H1 (cell line): ENCODE results near the gene CNTNAP1. TPM values are rescaled to one million over a fixed set of nuclear protein-coding genes. Genes with fewer than 3 reads are reported as not detected.
A peak's percentile ranks its signal among the peaks of the same experiment; 100 is the strongest.

Experiments used
- CTCF ChIA-PET: fragments of 300-600 bp; sonication (Branson Sonifier 250); formaldehyde crosslinking; loops from one replicate; lab custom pipeline; 2021; ENCODE audit not compliant: partially characterized antibody; lab: Charles Lee
- POLR2A ChIA-PET: fragments of 300-600 bp; sonication (Branson Sonifier 250); formaldehyde crosslinking; loops from one replicate; lab custom pipeline; 2021; ENCODE audit warnings: inconsistent platforms; ENCODE audit not compliant: partially characterized antibody; lab: Charles Lee
- DNase-seq, 2 experiments: peaks; one replicate each; pipeline versions ENCODE4 v3.0.0 to v3.0.0-alpha.2; 2010 to 2022; ENCODE audit warnings: low spot score in 2 of 2, low read depth in 1 of 2, mixed read lengths in 1 of 2
- FAIRE-seq: peaks from 2 replicates; lab custom pipeline; 2011; peaks lifted over from hg19 to GRCh38; lab: Jason Lieb, UNC
- H2AFZ ChIP-seq: 2 replicates; pipeline ENCODE4 v1.8.1; 2012; ENCODE audit warnings: low read length, inconsistent platforms
- H2AK5ac ChIP-seq: 2 replicates; pipeline ENCODE4 v1.6.1; 2013; ENCODE audit warnings: low read depth, low read length
- H2BK120ac ChIP-seq: replicated peaks from 2 replicates; pipeline ENCODE3; 2013; ENCODE audit warnings: low read depth, low read length, inconsistent platforms
- H2BK12ac ChIP-seq: 2 replicates; pipeline ENCODE4 v1.6.1; 2013; ENCODE audit warnings: low read depth, low read length
- H2BK15ac ChIP-seq: 2 replicates; pipeline ENCODE4 v1.6.1; 2013; ENCODE audit warnings: low read length
- H2BK20ac ChIP-seq: 2 replicates; pipeline ENCODE4 v1.6.1; 2013; ENCODE audit warnings: low read length
- H2BK5ac ChIP-seq: 2 replicates; pipeline ENCODE4 v1.6.1; 2013; ENCODE audit warnings: low read depth, low read length
- H3K14ac ChIP-seq: 2 replicates; pipeline ENCODE4 v1.6.1; 2013; ENCODE audit warnings: inconsistent platforms; ENCODE audit not compliant: insufficient read length
- H3K18ac ChIP-seq: 2 replicates; pipeline ENCODE4 v1.6.1; 2013; ENCODE audit warnings: low read length; ENCODE audit errors: extremely low read depth
- H3K23ac ChIP-seq: 2 replicates; pipeline ENCODE4 v1.6.1; 2013; ENCODE audit warnings: inconsistent platforms; ENCODE audit not compliant: insufficient read length
- H3K23me2 ChIP-seq: 2 replicates; pipeline ENCODE4 v1.6.1; 2013; ENCODE audit warnings: low read depth, low read length
- H3K27ac ChIP-seq: 2 replicates; pipeline ENCODE4 v1.6.1; 2011; ENCODE audit warnings: low read depth, low read length, inconsistent platforms
- H3K27me3 ChIP-seq, 4 experiments: replicated peaks in 1 of 4; 1 replicate in 1 of 4; 2 replicates in 3 of 4; pipeline versions ENCODE4 v1.6.1 to v1.8.1; 2011 to 2013; ENCODE audit warnings: low read length in 3 of 4, mild to moderate bottlenecking in 3 of 4, inconsistent platforms in 2 of 4, mixed read lengths in 2 of 4, moderate library complexity in 1 of 4; ENCODE audit not compliant: control insufficient read depth in 3 of 4, insufficient read depth in 3 of 4; ENCODE audit errors: extremely low read depth in 1 of 4
- H3K36me3 ChIP-seq, 4 experiments: 2 replicates each; pipeline versions ENCODE4 v1.6.1 to v1.8.1; 2011 to 2013; ENCODE audit warnings: mild to moderate bottlenecking in 4 of 4, low read length in 3 of 4, moderate library complexity in 2 of 4, control low read depth in 1 of 4, inconsistent platforms in 1 of 4; ENCODE audit not compliant: insufficient read depth in 4 of 4, control insufficient read depth in 2 of 4
- H3K4ac ChIP-seq: replicated peaks from 2 replicates; pipeline ENCODE3; 2013; ENCODE audit warnings: low read length, low read depth, mixed read lengths, inconsistent platforms; ENCODE audit not compliant: insufficient read length
- H3K4me1 ChIP-seq, 4 experiments: replicated peaks in 1 of 4; 1 replicate in 1 of 4; 2 replicates in 3 of 4; pipeline versions ENCODE4 v1.6.1 to v1.8.1; 2011 to 2013; ENCODE audit warnings: low read length in 3 of 4, inconsistent platforms in 2 of 4, mixed read lengths in 1 of 4; ENCODE audit not compliant: insufficient read depth in 4 of 4, control insufficient read depth in 3 of 4
- H3K4me2 ChIP-seq, 2 experiments: 2 replicates each; pipeline versions ENCODE4 v1.6.1 to v1.8.1; 2011 to 2013; ENCODE audit warnings: low read depth in 2 of 2, low read length in 2 of 2, control low read depth in 1 of 2, inconsistent platforms in 1 of 2, mild to moderate bottlenecking in 1 of 2; ENCODE audit not compliant: insufficient read depth in 1 of 2
- H3K4me3 ChIP-seq, 4 experiments: fragments of 200-600, 300-600 bp in 1 of 4; sonication (generic), shearing (Covaris generic), sonication (Bioruptor Twin) in 1 of 4; 2 replicates each; pipeline versions ENCODE4 v1.5.1 to v1.8.1; 2011 to 2016; ENCODE audit warnings: low read length in 4 of 4, low read depth in 3 of 4, control low read depth in 2 of 4, inconsistent platforms in 2 of 4, mild to moderate bottlenecking in 2 of 4, mixed read lengths in 1 of 4, moderate library complexity in 1 of 4; ENCODE audit not compliant: insufficient read depth in 2 of 4; ENCODE audit errors: extremely low read depth in 1 of 4
- H3K56ac ChIP-seq: replicated peaks from 2 replicates; pipeline ENCODE3; 2013; ENCODE audit warnings: low read depth, mild to moderate bottlenecking, mixed read lengths, low read length, inconsistent platforms; ENCODE audit not compliant: insufficient read length
- H3K79me1 ChIP-seq: 2 replicates; pipeline ENCODE4 v1.6.1; 2013; ENCODE audit warnings: low read depth, low read length, control low read depth
- H3K79me2 ChIP-seq, 2 experiments: 2 replicates each; pipeline versions ENCODE4 v1.6.1 to v1.8.1; 2012 to 2013; ENCODE audit warnings: low read length in 2 of 2, mild to moderate bottlenecking in 2 of 2, inconsistent platforms in 1 of 2; ENCODE audit not compliant: insufficient read depth in 2 of 2, control insufficient read depth in 1 of 2
- H3K9ac ChIP-seq, 4 experiments: replicated peaks in 1 of 4; 1 replicate in 1 of 4; 2 replicates in 3 of 4; pipeline versions ENCODE4 v1.6.1 to v1.8.1; 2011 to 2013; ENCODE audit warnings: low read depth in 3 of 4, low read length in 3 of 4, control low read depth in 2 of 4, mild to moderate bottlenecking in 2 of 4, moderate library complexity in 2 of 4, inconsistent platforms in 1 of 4; ENCODE audit errors: extremely low read depth in 1 of 4
- H3K9me3 ChIP-seq, 2 experiments: 2 replicates each; pipeline versions ENCODE4 v1.6.1 to v1.8.1; 2012 to 2013; ENCODE audit warnings: mild to moderate bottlenecking in 2 of 2, moderate library complexity in 2 of 2, control low read depth in 1 of 2, inconsistent platforms in 1 of 2, low read depth in 1 of 2, low read length in 1 of 2, mixed read lengths in 1 of 2; ENCODE audit not compliant: insufficient read depth in 2 of 2
- H4K20me1 ChIP-seq, 2 experiments: replicated peaks in 1 of 2; 2 replicates each; pipeline versions ENCODE3 to v1.8.1; 2011 to 2013; ENCODE audit warnings: inconsistent platforms in 2 of 2, low read length in 2 of 2, mild to moderate bottlenecking in 1 of 2; ENCODE audit not compliant: insufficient read depth in 2 of 2, control insufficient read depth in 1 of 2
- H4K5ac ChIP-seq: 2 replicates; pipeline ENCODE4 v1.6.1; 2013; ENCODE audit warnings: low read length, low read depth, mixed read lengths, inconsistent platforms; ENCODE audit not compliant: insufficient read length
- H4K8ac ChIP-seq: 2 replicates; pipeline ENCODE4 v1.8.0; 2013; ENCODE audit warnings: mild to moderate bottlenecking, moderate library complexity, low read length, inconsistent platforms; ENCODE audit not compliant: insufficient read depth; ENCODE audit errors: extremely low read depth
- H4K91ac ChIP-seq: replicated peaks from 2 replicates; pipeline ENCODE3; 2013; ENCODE audit warnings: low read length, mixed read lengths, inconsistent platforms; ENCODE audit not compliant: insufficient read length
- CBX8 ChIP-seq: fragments of 300-800, 300-1000 bp; sonication (generic); IDR thresholded peaks from 2 replicates; pipeline ENCODE4 v1.7.1; 2016; ENCODE audit warnings: low read depth, low read length, borderline replicate concordance
- FOSL1 ChIP-seq: IDR thresholded peaks from 2 replicates; pipeline ENCODE4 v1.6.1; 2011; ENCODE audit warnings: mild to moderate bottlenecking, low read depth, low read length, moderate library complexity; ENCODE audit not compliant: insufficient read depth
- GABPA ChIP-seq: IDR thresholded peaks from 2 replicates; pipeline ENCODE4 v1.6.1; 2011; ENCODE audit warnings: mild to moderate bottlenecking, low read length, moderate library complexity, borderline replicate concordance; ENCODE audit not compliant: insufficient read depth
- HDAC6 ChIP-seq: IDR thresholded peaks from one replicate; pipeline ENCODE4 v1.7.1; 2012; ENCODE audit warnings: low read depth, mild to moderate bottlenecking, inconsistent platforms, low read length, moderate library complexity
- KDM5A ChIP-seq: fragments of 200-600 bp; IDR thresholded peaks from 2 replicates; pipeline ENCODE4 v1.7.1; 2012; ENCODE audit warnings: mild to moderate bottlenecking, low read length, inconsistent platforms, mixed read lengths
- MAFK ChIP-seq: IDR thresholded peaks from 2 replicates; pipeline ENCODE4 v1.6.1; 2012; ENCODE audit warnings: low read depth, mild to moderate bottlenecking, improper control_type of control experiment, low read length
- NRF1 ChIP-seq: IDR thresholded peaks from 2 replicates; pipeline ENCODE4 v1.6.1; 2011; ENCODE audit warnings: mild to moderate bottlenecking, low read depth, low read length, improper control_type of control experiment
- SAP30 ChIP-seq: fragments of 300-600 bp; sonication (generic); IDR thresholded peaks from 2 replicates; pipeline ENCODE4 v1.7.1; 2012; ENCODE audit warnings: low read length, moderate library complexity, mild to moderate bottlenecking, inconsistent platforms; ENCODE audit not compliant: insufficient read depth, insufficient replicate concordance
- SIRT6 ChIP-seq: IDR thresholded peaks from one replicate; pipeline ENCODE4 v1.7.1; 2012; ENCODE audit warnings: low read length, inconsistent platforms
- TEAD4 ChIP-seq: IDR thresholded peaks from 2 replicates; pipeline ENCODE4 v1.6.1; 2012; ENCODE audit warnings: low read depth, low read length, inconsistent platforms, mixed read lengths
- YY1 ChIP-seq: IDR thresholded peaks from 2 replicates; pipeline ENCODE4 v1.6.1; 2011; ENCODE audit warnings: low read depth, mild to moderate bottlenecking, low read length
- WGBS, 2 experiments: shearing (Covaris generic) in 1 of 2; methylation state at CpG; one replicate each; pipeline versions ENCODE4 v1.1.6 to v1.1.7; 2013 to 2015; ENCODE audit warnings: low lambda C conversion rate in 2 of 2, mixed read lengths in 2 of 2, inconsistent platforms in 1 of 2, low coverage in 1 of 2, missing lambda C conversion rate in 1 of 2; ENCODE audit not compliant: insufficient replicate concordance in 2 of 2, insufficient coverage in 1 of 2, insufficient read length in 1 of 2; ENCODE audit errors: extremely low coverage in 1 of 2, missing lambda C conversion rate in 1 of 2; 5-methylcytosine and 5-hydroxymethylcytosine counted together
- polyA plus RNA-seq, 7 experiments: library from polyadenylated mRNA; depleted of rRNA in 3 of 7; stranded (reverse) in 5 of 7; unstranded in 2 of 7; fragments of >200 nt in 5 of 7; fragments of 200-250 nt in 2 of 7; gene quantifications; 1 replicate in 5 of 7; 2 replicates in 1 of 7; 4 replicates in 1 of 7; pipeline versions ENCODE4 v1.2.1 to v1.2.3, GENCODE V29; 2011 to 2013; ENCODE audit warnings: missing spikeins in 2 of 7, mixed read lengths in 2 of 7
- total RNA-seq: library from RNA; stranded (reverse); fragmentation: NEBNext Ultra II Directional; extraction: Animal tissue kit (Norgen Biotek cat#: 25700); gene quantifications from 2 replicates; pipeline ENCODE4 v1.2.1, GENCODE V29; 2021

The CNTNAP1 gene
- total and polyA plus RNA-seq, 2 of the 8 experiments (the other 6 are each of a cell fraction or from before 2014, with no cell fraction given), result 4.7 to 10.0 TPM

DNA sequence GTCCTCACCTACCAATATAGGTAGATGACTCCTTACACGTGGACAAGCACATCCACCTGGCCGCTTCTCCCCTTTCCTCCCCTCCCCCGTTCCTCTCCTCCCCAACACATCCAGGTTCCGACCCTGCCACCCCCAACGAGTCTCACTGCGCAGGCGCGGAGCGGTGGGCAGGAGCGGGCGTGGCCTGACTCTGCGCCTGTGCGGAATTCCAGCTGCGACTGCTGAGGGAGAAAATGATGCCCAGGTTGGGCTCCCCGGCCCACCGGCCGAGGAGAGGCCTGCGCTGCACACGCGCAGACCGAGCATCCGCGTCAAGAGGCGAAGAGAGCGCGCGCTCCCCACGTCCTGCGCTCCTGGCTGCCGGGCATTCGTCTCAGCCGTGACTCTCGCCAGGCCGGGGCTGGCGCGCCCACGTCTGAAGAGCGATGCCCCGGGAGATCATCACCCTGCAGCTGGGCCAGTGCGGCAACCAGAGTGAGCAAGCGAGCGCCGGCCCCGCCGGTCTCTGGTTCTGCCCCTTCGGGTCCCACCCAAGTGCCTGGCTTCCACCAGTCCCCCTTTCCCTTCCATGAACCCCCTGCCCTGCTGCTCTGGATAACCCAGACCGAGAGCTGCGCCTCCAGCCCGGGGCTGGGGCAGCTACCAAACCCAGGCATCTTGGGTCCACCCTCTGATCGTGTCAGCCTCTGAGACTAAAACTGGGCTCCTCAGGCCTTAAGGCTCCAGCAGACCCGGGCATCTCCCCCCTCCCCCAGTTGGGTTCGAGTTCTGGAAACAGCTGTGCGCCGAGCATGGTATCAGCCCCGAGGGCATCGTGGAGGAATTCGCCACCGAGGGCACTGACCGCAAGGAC, 23.0 kb upstream of the CNTNAP1 start, which contains the start of gene TUBG2:
TUBG2 (plus strand) TSS at position 206 of the 853 bp plus-strand sequence; CDS start at position 426, 220 bp downstream.
- no peaks in the 10 kb centered on the region for H3K9me3 ChIP-seq
- peak within 1 kb of the TSS; percentile 55; the same call in 1 of the 2 replicates for H3K27ac ChIP-seq
- peaks cover 6% of the 10 kb centered on the region; the same call in 1 of the 2 replicates for H3K23me2 ChIP-seq
- H3K4me2 ChIP-seq, result peak within 1 kb of the TSS; percentile 72 to 84
- peaks cover 0 to 2% of the 10 kb centered on the region in 2 experiments for H4K20me1 ChIP-seq
- peak within 1 kb of the TSS; percentile 41 to 60 (median 50); a peak in 6 of 7 replicates for H3K9ac ChIP-seq
- H3K18ac ChIP-seq, result peak within 1 kb of the TSS; percentile 78
- H2BK15ac ChIP-seq, result peak within 1 kb of the TSS; percentile 72; the same call in 1 of the 2 replicates
- peak within 1 kb of the TSS; percentile 66 to 84 (median 80) for H3K4me3 ChIP-seq
- no peak within 1 kb of the TSS for H3K56ac ChIP-seq
- no peaks in the 10 kb centered on the region for H3K27me3 ChIP-seq
- H3K4me1 ChIP-seq, result peaks cover 3 to 11% (median 6%) of the 10 kb centered on the region in 4 experiments; a peak in 5 of 7 replicates
- no peaks in the 10 kb centered on the region for H3K79me2 ChIP-seq
- peak; percentile 89 to 98 for DNase-seq
- peak within 1 kb of the TSS; percentile 35 for H4K5ac ChIP-seq
- no peak within 1 kb of the TSS for H2BK120ac ChIP-seq
- ChIA-PET POLR2A (interaction anchor here (0.6 to 16.6 kb wide), 10 partner anchors 8 to 782 kb away, joined by 3 to 239 read pairs (median 3); partner anchors contain the start of genes CCR10 and PLEKHH3), CTCF (interaction anchor here (0.7 to 6.4 kb wide), 6 partner anchors 15 to 40 kb away, joined by 3 to 36 read pairs (median 4); partner anchors contain the start of genes CCR10 and PLEKHH3)
- H3K4ac ChIP-seq, result no peak within 1 kb of the TSS
- H4K91ac ChIP-seq, result peak within 1 kb of the TSS; percentile 81
- H2BK20ac ChIP-seq, result peak within 1 kb of the TSS; percentile 48; the same call in 1 of the 2 replicates
- peak within 1 kb of the TSS; percentile 81; the same call in 1 of the 2 replicates for H4K8ac ChIP-seq
- no peaks in the 10 kb centered on the region for H3K79me1 ChIP-seq
- no peak within 1 kb of the TSS for H3K14ac ChIP-seq
- H2AK5ac ChIP-seq, result no peak within 1 kb of the TSS; the same call in 1 of the 2 replicates
- peak within 1 kb of the TSS; percentile 87; the same call in 1 of the 2 replicates for H2BK5ac ChIP-seq
- no peak for FAIRE-seq
- peak within 1 kb of the TSS; percentile 42; the same call in 1 of the 2 replicates for H2BK12ac ChIP-seq
- WGBS, 2 experiments, result 2% methylated on average over 39 of the region's 59 CpGs; no CpG with 5 or more reads in 1 of the 2 experiments
- H3K23ac ChIP-seq, result no peak within 1 kb of the TSS
- H2AFZ ChIP-seq, result no peak within 1 kb of the TSS; the same call in 1 of the 2 replicates
- H3K36me3 ChIP-seq, result peaks cover 0 to 7% (median 2%) of the 10 kb centered on the region in 4 experiments; a peak in 1 of 8 replicates
- no peak for TF ChIP-seq SIRT6
- peak; percentile 90 for TF ChIP-seq TEAD4
- no peak for TF ChIP-seq FOSL1
- no peak for TF ChIP-seq CBX8
- no peak for TF ChIP-seq KDM5A
- TF ChIP-seq HDAC6, result no peak
- no peak for TF ChIP-seq GABPA
- no peak for TF ChIP-seq MAFK
- no peak for TF ChIP-seq SAP30
- TF ChIP-seq NRF1, result peak; percentile 92
- peak; percentile 9; the same call in 1 of the 2 replicates for TF ChIP-seq YY1
